Trophoblast cell (in vitro differentiated cells and primary cell): ENCODE data around the gene FAM135A.

Experiments used
- DNase-seq, 2 donors: peaks; one replicate each; pipeline ENCODE4 v3.0.0-alpha.2; 2016
- H2AFZ ChIP-seq: 2 replicates; pipeline ENCODE4 v1.6.1; 2013; ENCODE audit warnings: low read length, moderate library complexity, mild to moderate bottlenecking; ENCODE audit not compliant: insufficient read depth, poor library complexity
- H2AK5ac ChIP-seq: 2 replicates; pipeline ENCODE4 v1.6.1; 2013; ENCODE audit warnings: mild to moderate bottlenecking, low read length
- H2BK120ac ChIP-seq: 2 replicates; pipeline ENCODE4 v1.6.1; 2013; ENCODE audit warnings: low read length, mild to moderate bottlenecking, moderate library complexity; ENCODE audit not compliant: insufficient read depth, poor library complexity
- H2BK12ac ChIP-seq: 2 replicates; pipeline ENCODE4 v1.6.1; 2013; ENCODE audit warnings: mild to moderate bottlenecking, low read length, moderate library complexity
- H2BK5ac ChIP-seq: 2 replicates; pipeline ENCODE4 v1.6.1; 2013; ENCODE audit warnings: low read length, low read depth, moderate library complexity, mild to moderate bottlenecking; ENCODE audit not compliant: poor library complexity
- H3K14ac ChIP-seq: 2 replicates; pipeline ENCODE4 v1.6.1; 2013; ENCODE audit warnings: mild to moderate bottlenecking, low read length
- H3K18ac ChIP-seq: 2 replicates; pipeline ENCODE4 v1.6.1; 2013; ENCODE audit warnings: mild to moderate bottlenecking, low read length
- H3K23ac ChIP-seq: 2 replicates; pipeline ENCODE4 v1.6.1; 2013; ENCODE audit warnings: low read length
- H3K27ac ChIP-seq: 2 replicates; pipeline ENCODE4 v1.5.1; 2013; ENCODE audit warnings: low read depth, mild to moderate bottlenecking, inconsistent platforms, low read length, moderate library complexity
- H3K27me3 ChIP-seq: 2 replicates; pipeline ENCODE4 v1.6.1; 2013; ENCODE audit warnings: inconsistent platforms, mild to moderate bottlenecking, low read length, moderate library complexity; ENCODE audit not compliant: insufficient read depth
- H3K36me3 ChIP-seq, 2 experiments: 1 replicate in 1 of 2; 2 replicates in 1 of 2; pipeline ENCODE4 v1.6.1; 2013; ENCODE audit warnings: low read length in 2 of 2, mild to moderate bottlenecking in 2 of 2, moderate library complexity in 1 of 2; ENCODE audit not compliant: insufficient read depth in 2 of 2, control insufficient read depth in 1 of 2
- H3K4ac ChIP-seq: 2 replicates; pipeline ENCODE4 v1.6.1; 2013; ENCODE audit warnings: low read depth, mild to moderate bottlenecking, low read length, moderate library complexity
- H3K4me1 ChIP-seq, 2 experiments: 1 replicate in 1 of 2; 2 replicates in 1 of 2; pipeline ENCODE4 v1.6.1; 2013; ENCODE audit warnings: low read length in 2 of 2, mild to moderate bottlenecking in 2 of 2, moderate library complexity in 1 of 2; ENCODE audit not compliant: insufficient read depth in 2 of 2, control insufficient read depth in 1 of 2
- H3K4me2 ChIP-seq: 2 replicates; pipeline ENCODE4 v1.6.1; 2013; ENCODE audit warnings: inconsistent platforms, mild to moderate bottlenecking, low read length, moderate library complexity
- H3K4me3 ChIP-seq: 2 replicates; pipeline ENCODE4 v1.5.1; 2013; ENCODE audit warnings: mild to moderate bottlenecking, low read depth, low read length, inconsistent platforms
- H3K79me1 ChIP-seq: one replicate; pipeline ENCODE4 v1.6.1; 2013; ENCODE audit warnings: low read length
- H3K79me2 ChIP-seq: 2 replicates; pipeline ENCODE4 v1.6.1; 2013; ENCODE audit warnings: low read length, mild to moderate bottlenecking; ENCODE audit not compliant: control insufficient read depth, insufficient read depth, poor library complexity
- H3K9ac ChIP-seq: 2 replicates; pipeline ENCODE4 v1.6.1; 2013; ENCODE audit warnings: mild to moderate bottlenecking, low read length
- H3K9me3 ChIP-seq: 2 replicates; pipeline ENCODE4 v1.6.1; 2013; ENCODE audit warnings: low read depth, mild to moderate bottlenecking, control low read depth, inconsistent platforms, low read length; ENCODE audit not compliant: insufficient read depth
- H4K12ac ChIP-seq: 2 replicates; pipeline ENCODE4 v1.6.1; 2013; ENCODE audit warnings: low read depth, mild to moderate bottlenecking, low read length, moderate library complexity
- H4K8ac ChIP-seq: 2 replicates; pipeline ENCODE4 v1.6.1; 2013; ENCODE audit warnings: low read depth, mild to moderate bottlenecking, low read length, moderate library complexity
- H4K91ac ChIP-seq: one replicate; pipeline ENCODE4 v1.6.1; 2013; ENCODE audit warnings: low read depth, mild to moderate bottlenecking, low read length, moderate library complexity
- WGBS: extraction: QIAGEN DNeasy Blood & Tissue Kit; methylation state at CpG from one replicate; pipeline ENCODE4 v1.1.7; 2013; ENCODE audit warnings: missing lambda C conversion rate; ENCODE audit not compliant: insufficient read length, insufficient coverage; ENCODE audit errors: extremely low coverage; 5-methylcytosine and 5-hydroxymethylcytosine counted together

Gene FAM135A

DNA sequence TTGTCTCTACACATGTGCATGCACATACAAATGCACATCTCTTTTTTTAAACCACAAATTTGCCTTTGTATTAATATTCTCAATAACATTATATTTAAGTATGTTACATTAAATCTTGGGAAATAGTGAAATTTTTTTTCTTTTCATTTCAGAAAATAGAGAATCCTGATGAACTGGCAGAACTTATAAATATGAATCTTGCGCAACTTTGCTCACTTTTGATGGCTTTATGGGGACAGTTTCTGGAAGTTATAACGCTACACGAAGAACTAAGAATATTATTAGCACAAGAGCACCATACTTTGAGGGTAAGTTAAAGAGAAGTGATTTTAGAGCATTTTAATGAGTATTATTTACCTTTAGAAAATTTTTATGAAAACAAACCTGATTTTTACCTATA, 89.2 kb downstream of the FAM135A start:
- no peak overlapping the region for H2AK5ac ChIP-seq
- no peaks in the 10 kb centered on the region for H3K79me1 ChIP-seq
- no peak overlapping the region for H3K18ac ChIP-seq
- H3K14ac ChIP-seq, result no peak overlapping the region
- H4K8ac ChIP-seq, result no peak overlapping the region
- H3K27me3 ChIP-seq, result no peaks in the 10 kb centered on the region
- no peak overlapping the region for H3K27ac ChIP-seq
- no peak overlapping the region for H3K4ac ChIP-seq
- H3K36me3 ChIP-seq, result peaks cover 0 to 4% of the 10 kb centered on the region in 2 experiments
- H4K12ac ChIP-seq, result no peak overlapping the region
- no peak overlapping the region for H2AFZ ChIP-seq
- H3K79me2 ChIP-seq, result no peaks in the 10 kb centered on the region
- no peak overlapping the region for H3K9ac ChIP-seq
- no peaks in the 10 kb centered on the region for H3K4me1 ChIP-seq
- no peak overlapping the region for H2BK12ac ChIP-seq
- no peak for DNase-seq
- no peak overlapping the region for H3K4me2 ChIP-seq
- no CpG with 5 or more reads among the region's 3 CpGs for WGBS
- H3K23ac ChIP-seq, result no peak overlapping the region
- H3K9me3 ChIP-seq, result peaks cover 4% of the 10 kb centered on the region
- no peak overlapping the region for H2BK120ac ChIP-seq
- H4K91ac ChIP-seq, result no peak overlapping the region
- no peak overlapping the region for H3K4me3 ChIP-seq
- no peak overlapping the region for H2BK5ac ChIP-seq

DNA sequence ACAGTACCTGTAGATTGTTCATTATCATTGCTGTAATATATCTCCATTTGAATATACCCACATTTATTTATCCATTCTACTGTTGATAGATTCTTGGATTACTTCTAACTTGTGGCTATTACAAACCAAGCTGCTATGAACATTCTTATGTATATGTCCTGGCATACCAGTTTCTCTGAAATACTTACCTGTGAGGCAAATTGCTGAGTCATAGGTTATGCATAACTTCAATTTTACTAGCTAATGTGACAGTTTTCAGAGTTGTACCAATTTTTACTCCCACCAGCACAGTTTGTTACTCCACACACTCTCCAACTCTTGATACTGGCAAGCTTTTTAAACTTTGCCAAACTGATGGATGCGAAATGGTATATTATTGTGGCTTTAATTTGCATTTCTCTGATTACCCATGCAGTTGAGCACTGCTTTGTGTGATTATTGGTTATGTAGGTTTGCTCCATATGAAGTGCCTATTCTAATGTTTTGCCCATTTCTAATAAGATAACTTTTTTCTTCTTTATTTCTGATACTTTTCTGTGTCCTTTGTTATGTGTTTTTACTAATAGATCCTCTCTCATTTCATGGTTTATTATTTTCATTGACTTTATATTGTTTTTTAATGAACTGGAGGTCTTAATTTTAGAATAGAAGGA, 90.6 kb downstream of the FAM135A start:
- Histone ChIP-seq H3K27me3 (no peaks in the 10 kb centered on the region), H2BK12ac (no peak overlapping the region), H3K4me1 (no peaks in the 10 kb centered on the region), H3K4me3 (no peak overlapping the region), H3K4me2 (no peak overlapping the region), H3K36me3 (peaks cover 0 to 4% of the 10 kb centered on the region in 2 experiments), H3K79me1 (no peaks in the 10 kb centered on the region), H2AFZ (no peak overlapping the region), H3K18ac (no peak overlapping the region), H3K9me3 (peaks cover 4% of the 10 kb centered on the region), H3K27ac (no peak overlapping the region), H3K14ac (no peak overlapping the region), H3K9ac (no peak overlapping the region), H4K91ac (no peak overlapping the region), H3K79me2 (no peaks in the 10 kb centered on the region), H4K12ac (no peak overlapping the region), H2BK120ac (no peak overlapping the region), H3K4ac (no peak overlapping the region), H2AK5ac (no peak overlapping the region), H4K8ac (no peak overlapping the region), H2BK5ac (no peak overlapping the region), H3K23ac (no peak overlapping the region)
- no CpG with 5 or more reads among the region's 1 CpG for WGBS
- peak in 1 of 2 donors; percentile 65 for DNase-seq

DNA sequence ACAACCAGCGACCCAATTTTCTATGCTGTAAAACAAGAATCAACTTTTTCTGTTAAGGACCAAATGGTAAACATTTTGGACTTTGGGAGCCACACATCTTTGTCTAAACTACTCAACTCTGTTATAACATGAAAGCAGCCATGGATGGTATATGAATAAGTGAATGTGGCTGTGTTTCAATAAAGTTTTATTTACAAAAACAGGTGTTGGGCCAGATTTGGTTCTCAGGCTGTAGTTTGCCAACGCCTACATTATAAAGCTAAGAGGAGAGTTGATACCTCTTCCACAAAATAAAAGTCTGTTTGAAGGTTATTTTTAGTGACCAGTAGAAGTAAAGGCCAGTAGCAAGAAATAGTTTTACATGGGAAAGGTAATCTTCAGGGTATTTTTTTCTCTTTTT, 93.0 kb downstream of the FAM135A start:
- Histone ChIP-seq H3K27ac (no peak overlapping the region), H2AFZ (no peak overlapping the region), H3K4me1 (no peaks in the 10 kb centered on the region), H3K23ac (no peak overlapping the region), H3K4me3 (no peak overlapping the region), H3K4me2 (no peak overlapping the region), H3K9me3 (peaks cover 2% of the 10 kb centered on the region), H4K12ac (no peak overlapping the region), H4K8ac (no peak overlapping the region), H3K18ac (no peak overlapping the region), H2AK5ac (no peak overlapping the region), H2BK5ac (no peak overlapping the region), H3K14ac (no peak overlapping the region), H3K79me1 (no peaks in the 10 kb centered on the region), H3K27me3 (no peaks in the 10 kb centered on the region), H3K36me3 (peaks cover 0 to 4% of the 10 kb centered on the region in 2 experiments), H2BK12ac (no peak overlapping the region), H2BK120ac (no peak overlapping the region), H4K91ac (no peak overlapping the region), H3K79me2 (no peaks in the 10 kb centered on the region), H3K9ac (no peak overlapping the region), H3K4ac (no peak overlapping the region)
- no CpG with 5 or more reads among the region's 2 CpGs for WGBS
- DNase-seq, result no peak

DNA sequence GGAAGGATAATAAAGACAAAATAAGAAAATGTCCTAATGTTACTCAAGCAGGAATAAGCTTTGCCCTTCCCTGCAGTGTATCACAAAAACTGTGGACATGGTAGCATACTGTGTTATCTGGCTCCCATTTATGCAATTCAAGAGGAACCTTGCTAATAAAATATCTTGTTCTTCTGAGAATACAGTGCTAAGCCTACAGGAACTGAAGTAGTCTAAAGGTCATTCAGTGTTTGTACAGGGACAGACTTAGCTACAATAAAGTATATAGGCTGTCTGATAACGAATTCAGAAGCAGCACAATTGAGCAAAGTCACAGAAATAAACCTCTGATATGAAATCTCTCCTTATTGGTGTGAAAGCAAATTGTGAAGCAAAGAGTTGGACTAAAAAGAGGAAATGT, 93.9 kb downstream of the FAM135A start:
- H4K8ac ChIP-seq, result no peak overlapping the region
- H2AK5ac ChIP-seq, result no peak overlapping the region
- no peak overlapping the region for H3K14ac ChIP-seq
- no peak overlapping the region for H3K27ac ChIP-seq
- H3K4me2 ChIP-seq, result no peak overlapping the region
- H3K27me3 ChIP-seq, result no peaks in the 10 kb centered on the region
- H3K23ac ChIP-seq, result no peak overlapping the region
- no peak for DNase-seq
- no peak overlapping the region for H4K91ac ChIP-seq
- no CpG with 5 or more reads among the region's 1 CpG for WGBS
- no peak overlapping the region for H3K4me3 ChIP-seq
- no peak overlapping the region for H2BK12ac ChIP-seq
- H2BK120ac ChIP-seq, result no peak overlapping the region
- H3K79me1 ChIP-seq, result no peaks in the 10 kb centered on the region
- H3K9ac ChIP-seq, result no peak overlapping the region
- no peak overlapping the region for H2AFZ ChIP-seq
- H4K12ac ChIP-seq, result no peak overlapping the region
- no peak overlapping the region for H3K18ac ChIP-seq
- H3K9me3 ChIP-seq, result no peaks in the 10 kb centered on the region
- no peaks in the 10 kb centered on the region for H3K79me2 ChIP-seq
- H2BK5ac ChIP-seq, result no peak overlapping the region
- no peaks in the 10 kb centered on the region for H3K4me1 ChIP-seq
- peaks cover 0 to 4% of the 10 kb centered on the region in 2 experiments for H3K36me3 ChIP-seq
- H3K4ac ChIP-seq, result no peak overlapping the region
